NCI-H524 treated with DMSO at 0.1 percent for 48 hours (cell line): ENCODE data around the gene KCNK4.

Source experiments
- DNase-seq: peaks from one replicate; lab custom pipeline; 2025; lab: John Stamatoyannopoulos, UW

Gene KCNK4

GRCh38 chr11:64290352-64291261 is 495 bp upstream of the KCNK4 start:
- DNase-seq: no peak

GRCh38 chr11:64291752-64292459 is 804 bp downstream of the KCNK4 start:
- DNase-seq: no peak

- DNase-seq: no peak
Observed at GRCh38 chr11:64292460-64293254, 1.6 kb downstream of the KCNK4 start.

- DNase-seq: no peak
Observed at GRCh38 chr11:64294774-64295173, 3.7 kb downstream of the KCNK4 start.

- DNase-seq: no peak
Observed at GRCh38 chr11:64295760-64296159, 4.7 kb downstream of the KCNK4 start.

- no peak for DNase-seq
Observed at GRCh38 chr11:64296236-64296635, 5.1 kb downstream of the KCNK4 start.

GRCh38 chr11:64296830-64297698 is 6.0 kb downstream of the KCNK4 start:
- no peak for DNase-seq

GRCh38 chr11:64297699-64298358 is 6.7 kb downstream of the KCNK4 start:
- DNase-seq: no peak

- no peak for DNase-seq
Observed at GRCh38 chr11:64298966-64299846, 8.1 kb downstream of the KCNK4 start.

- no peak for DNase-seq
Observed at GRCh38 chr11:64299847-64300648, 8.9 kb downstream of the KCNK4 start, which contains the start of gene CATSPERZ. Gene CATSPERZ (plus strand): TSS chr11:64300358. CDS start chr11:64300411, 53 bp downstream.

- DNase-seq: no peak
Observed at GRCh38 chr11:64303109-64304031, 12.3 kb downstream of the KCNK4 start.

GRCh38 chr11:64304032-64304315 is 12.9 kb downstream of the KCNK4 start:
- DNase-seq: no peak

- DNase-seq: peak; percentile 30
Observed at GRCh38 chr11:64304316-64305072, 13.4 kb downstream of the KCNK4 start.

GRCh38 chr11:64305075-64305690 is 14.1 kb downstream of the KCNK4 start, which contains the start of gene ESRRA:
Gene ESRRA (plus strand): TSS chr11:64305524. CDS start chr11:64307180, 1,656 bp downstream.
- peak; percentile 91 for DNase-seq

- DNase-seq: no peak
Observed at GRCh38 chr11:64305691-64306562, 14.8 kb downstream of the KCNK4 start.

GRCh38 chr11:64306563-64306875 is 15.4 kb downstream of the KCNK4 start:
- DNase-seq: no peak
